GM19324 (cell line): ENCODE results near the gene PLCB3.

Source experiments
- ATAC-seq: cut with Tn5 transposase; IDR thresholded peaks from one replicate; pipeline ENCODE4 v1.9.1; 2021; ENCODE audit warnings: mild to moderate bottlenecking, moderate library complexity; ENCODE audit not compliant: unreplicated experiment, low FRiP score

PLCB3 gene

DNA sequence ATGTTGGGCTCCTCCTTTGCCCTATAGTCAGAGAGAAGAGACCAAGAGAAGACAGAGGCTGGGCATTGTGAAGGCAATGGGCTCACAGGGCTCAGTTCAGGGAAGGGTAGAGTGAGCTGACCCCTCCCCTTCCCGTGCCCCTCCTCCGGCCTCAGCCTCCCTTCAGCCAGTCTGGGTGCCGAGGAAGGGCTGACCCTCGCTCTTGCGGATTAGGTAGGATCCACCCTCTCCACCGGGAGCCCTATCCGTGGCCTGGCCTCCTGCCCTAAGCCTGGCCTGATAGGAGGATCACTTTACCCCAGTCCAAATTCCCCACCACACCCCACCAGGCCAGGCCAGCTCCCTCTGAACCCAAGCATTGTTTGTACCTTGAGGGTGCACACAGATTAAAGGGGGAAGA lies 2.8 kb upstream of the PLCB3 start:
- no peak for ATAC-seq

DNA sequence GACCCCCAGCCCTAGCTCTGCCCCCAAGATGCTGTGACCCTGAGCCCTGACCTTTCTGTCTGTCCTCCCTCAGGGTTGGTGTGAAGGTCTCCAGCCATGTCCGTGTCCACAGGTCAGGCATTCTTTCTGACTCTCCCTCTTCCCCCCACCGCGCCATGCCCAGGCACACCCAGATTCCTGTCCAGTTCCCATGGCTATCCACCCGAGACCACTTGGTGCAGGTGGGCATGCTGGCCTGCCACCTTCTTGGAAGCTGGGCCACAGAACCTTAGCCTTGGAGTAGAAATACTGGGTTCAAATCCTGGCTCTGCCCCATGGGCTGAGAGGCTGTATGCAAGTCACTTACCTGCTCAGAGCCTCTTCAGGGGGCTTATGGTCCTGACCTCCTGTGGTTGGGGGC lies 2.3 kb upstream of the PLCB3 start:
- no peak for ATAC-seq

DNA sequence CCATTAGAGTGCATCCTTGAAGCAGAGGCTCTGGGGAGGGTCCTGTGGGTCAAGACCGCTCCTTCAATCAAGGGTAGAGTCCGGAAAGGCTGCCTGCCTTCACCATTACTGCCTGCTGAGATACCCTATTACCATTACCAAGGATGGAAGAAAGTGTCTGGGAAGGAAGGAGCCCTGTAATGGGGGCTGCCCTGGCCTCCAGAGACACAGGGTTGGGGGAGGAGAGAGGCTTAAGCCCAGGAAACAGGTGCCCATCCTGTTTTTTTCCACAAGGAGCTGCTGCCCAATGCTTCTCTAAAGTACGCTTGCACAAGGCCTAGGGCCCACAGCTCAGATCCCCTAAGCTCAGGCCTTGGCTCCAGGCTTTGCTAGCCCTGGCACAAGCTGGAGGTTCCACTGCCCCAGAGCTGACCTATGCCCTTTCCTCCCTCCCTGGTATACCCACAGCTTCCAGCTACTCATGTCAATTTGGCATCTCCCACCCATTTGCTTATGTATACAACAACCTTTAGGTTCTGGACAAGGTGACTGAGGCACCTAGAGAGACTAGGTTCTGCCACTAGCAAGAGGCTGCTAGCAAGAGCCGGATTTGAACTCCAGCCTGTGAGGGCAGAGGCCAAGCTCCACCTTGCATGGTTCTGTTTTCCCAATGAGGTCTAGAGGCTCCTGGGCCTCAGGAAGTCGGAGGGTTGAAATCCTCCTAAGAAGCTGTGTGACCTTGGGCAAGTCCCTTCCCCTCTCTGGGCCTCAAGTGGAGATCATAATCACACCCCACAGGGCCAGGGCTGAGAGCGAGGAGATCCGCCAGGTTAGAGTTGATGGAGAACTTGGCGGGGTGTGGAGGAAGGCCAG lies 1.5 kb upstream of the PLCB3 start:
- no peak for ATAC-seq

GRCh38 chr11:64250415-64251015 lies 815 bp upstream of the PLCB3 start:
- ATAC-seq, result no peak

- ATAC-seq, result no peak
Observed at GRCh38 chr11:64251753-64252002, 348 bp downstream of the PLCB3 start.

DNA sequence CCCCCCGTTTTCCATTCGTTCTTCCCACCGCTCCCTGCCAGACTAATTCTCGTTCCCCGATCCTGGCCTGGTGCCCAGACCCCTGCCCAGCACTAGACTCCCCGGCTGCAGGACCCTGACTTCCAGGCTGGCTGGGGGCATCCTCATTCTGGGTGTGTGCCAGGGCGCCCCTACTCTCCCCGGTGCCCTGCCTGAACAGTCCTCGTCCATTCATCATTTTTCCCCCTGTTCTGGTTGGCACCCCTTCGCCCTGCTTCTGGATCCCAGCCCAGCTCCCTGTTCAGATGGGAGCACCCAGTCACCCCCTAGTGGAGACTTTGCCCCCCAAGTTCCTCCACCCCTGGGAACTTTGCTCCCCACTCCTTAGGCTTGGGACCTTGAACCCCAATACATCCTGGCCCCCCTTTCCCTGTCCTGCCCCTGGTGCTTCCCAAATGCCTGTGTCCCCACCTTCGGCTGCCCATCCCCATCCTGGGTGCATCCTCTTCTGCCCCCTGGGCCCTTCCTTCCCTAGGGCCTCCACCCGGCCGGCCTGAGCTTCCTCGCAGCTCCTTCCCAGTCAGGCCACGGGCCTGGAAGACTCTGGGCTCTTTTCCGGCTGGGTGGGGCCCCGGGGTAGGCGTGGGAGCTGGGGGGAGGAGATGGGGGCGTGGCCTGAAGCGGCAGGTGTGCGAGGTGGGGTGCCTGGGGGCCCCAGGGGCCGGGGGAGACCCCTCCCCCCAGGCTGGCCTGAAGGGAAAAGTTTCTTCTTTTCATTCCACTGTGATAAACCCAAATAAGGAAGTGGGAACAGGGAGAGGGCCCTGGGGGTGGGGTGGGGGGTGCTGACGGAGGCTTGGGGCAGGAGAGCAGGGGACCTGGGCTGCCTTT lies 908 bp downstream of the PLCB3 start:
- ATAC-seq, result no peak

GRCh38 chr11:64253043-64253442 lies 1.7 kb downstream of the PLCB3 start:
- no peak for ATAC-seq

DNA sequence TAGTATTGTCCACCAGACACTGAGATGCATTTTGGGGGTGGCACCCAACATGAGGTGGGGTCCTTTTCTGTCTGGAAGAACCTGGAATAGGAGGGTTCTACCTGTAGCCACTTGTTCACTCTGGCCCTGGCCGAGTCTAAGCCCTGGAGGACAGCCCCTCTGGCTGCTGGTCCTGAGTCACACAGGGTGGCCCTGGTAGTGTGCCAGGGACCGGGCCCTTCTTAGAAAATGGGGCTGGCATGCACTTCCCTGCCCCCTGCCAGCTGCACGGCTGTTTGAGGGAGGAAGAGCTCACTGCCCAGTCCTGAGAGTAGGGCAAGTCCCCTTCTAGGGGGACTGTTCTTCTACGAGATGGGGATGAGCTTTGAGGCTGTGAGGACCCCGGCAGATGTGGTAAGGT lies 2.2 kb downstream of the PLCB3 start:
- no peak for ATAC-seq

GRCh38 chr11:64254326-64254725 lies 3.0 kb downstream of the PLCB3 start:
- no peak for ATAC-seq

DNA sequence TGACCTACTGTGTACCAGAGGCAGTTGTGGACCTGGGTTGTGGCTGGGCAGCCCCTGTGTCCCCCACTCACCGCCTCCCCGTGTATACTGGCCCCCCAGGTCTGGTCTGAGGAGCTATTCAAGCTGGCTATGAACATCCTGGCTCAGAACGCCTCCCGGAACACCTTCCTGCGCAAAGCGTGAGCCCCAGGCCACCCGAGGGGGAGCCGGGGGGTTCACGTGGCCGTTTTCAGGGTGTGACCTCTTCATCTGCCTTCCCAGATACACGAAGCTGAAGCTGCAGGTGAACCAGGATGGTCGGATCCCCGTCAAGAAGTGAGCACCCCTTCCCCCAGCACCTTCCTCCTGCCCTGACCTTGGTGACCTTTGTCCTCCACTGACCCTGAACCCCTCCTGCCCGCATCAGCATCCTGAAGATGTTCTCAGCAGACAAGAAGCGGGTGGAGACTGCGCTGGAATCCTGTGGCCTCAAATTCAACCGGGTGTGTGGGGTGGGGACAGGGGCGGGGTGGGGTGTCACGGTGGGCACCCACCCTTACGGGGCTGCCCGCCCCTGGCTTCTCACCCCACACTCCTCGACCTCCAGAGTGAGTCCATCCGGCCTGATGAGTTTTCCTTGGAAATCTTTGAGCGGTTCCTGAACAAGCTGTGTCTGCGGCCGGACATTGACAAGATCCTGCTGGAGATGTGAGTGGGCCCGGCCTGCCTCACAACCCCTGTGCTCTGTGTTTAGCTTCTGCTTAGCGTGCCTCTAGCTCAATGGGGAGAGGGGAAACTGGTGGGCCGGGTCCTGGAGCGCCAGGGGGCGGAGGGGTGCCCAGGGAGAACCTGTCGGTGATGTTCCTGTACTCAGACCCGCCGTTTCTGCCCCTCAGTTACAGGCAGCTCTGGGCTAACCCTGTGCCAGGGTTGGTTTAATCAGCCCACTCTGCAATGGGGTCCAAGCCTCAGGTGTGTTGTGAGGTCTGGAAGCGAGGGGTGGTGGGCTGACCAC lies 4.1 kb downstream of the PLCB3 start:
- no peak for ATAC-seq

GRCh38 chr11:64256300-64256699 lies 5.0 kb downstream of the PLCB3 start:
- ATAC-seq, result no peak

- no peak for ATAC-seq
Observed at GRCh38 chr11:64258356-64258755, 7.0 kb downstream of the PLCB3 start.

GRCh38 chr11:64258946-64259532 lies 7.7 kb downstream of the PLCB3 start:
- ATAC-seq, result no peak

- no peak for ATAC-seq
Observed at GRCh38 chr11:64259533-64260067, 8.3 kb downstream of the PLCB3 start.

DNA sequence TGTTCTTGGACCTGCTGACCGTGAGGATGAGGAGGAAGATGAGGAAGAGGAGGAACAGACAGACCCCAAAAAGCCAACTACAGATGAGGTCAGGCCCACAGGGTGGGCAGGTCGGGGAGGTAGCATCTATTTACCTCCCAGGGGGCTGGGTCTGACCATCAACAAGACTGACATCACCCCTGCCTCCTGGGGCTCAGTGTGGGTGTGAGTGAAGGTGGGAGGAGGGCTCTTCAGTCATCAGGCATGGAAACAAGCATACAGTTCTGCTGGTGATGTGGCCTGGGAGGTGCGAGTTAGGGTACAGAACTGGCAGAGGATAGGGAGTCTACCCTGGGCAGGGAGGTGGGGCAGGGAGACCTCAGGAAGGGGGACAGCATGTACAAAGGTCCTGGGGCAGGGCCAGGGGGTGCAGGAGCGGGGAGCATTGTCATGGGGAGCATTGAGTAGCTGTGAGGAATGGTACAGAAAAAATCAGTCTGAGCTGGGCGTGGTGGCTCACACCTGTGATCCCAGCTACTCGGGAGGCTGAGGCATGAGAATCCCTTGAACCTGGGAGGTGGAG lies 8.9 kb downstream of the PLCB3 start:
- ATAC-seq, result no peak

DNA sequence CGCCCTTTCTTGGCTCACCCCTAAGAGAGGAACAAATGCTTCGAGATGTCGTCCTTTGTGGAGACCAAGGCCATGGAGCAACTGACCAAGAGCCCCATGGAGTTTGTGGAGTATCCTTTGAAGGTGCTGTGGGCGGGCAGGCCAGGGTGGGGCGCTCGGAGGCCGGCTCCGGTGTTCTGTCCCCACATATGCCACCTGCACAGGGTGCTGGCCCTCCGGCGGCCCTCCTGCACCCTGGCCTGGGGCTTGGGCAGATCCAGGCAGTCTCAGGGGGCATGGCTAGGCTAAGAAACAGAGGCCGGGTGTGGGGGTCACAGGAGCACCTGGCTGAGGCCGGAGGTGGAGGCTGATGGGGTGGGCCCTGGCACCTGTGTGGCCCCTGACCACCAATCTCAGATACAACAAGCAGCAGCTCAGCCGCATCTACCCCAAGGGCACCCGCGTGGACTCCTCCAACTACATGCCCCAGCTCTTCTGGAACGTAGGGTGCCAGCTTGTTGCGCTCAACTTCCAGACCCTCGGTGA lies 10.3 kb downstream of the PLCB3 start:
- ATAC-seq, result no peak

GRCh38 chr11:64262271-64263002 lies 11.1 kb downstream of the PLCB3 start:
- ATAC-seq, result no peak
